Endothelial cell of umbilical vein (primary cell): ENCODE results near the gene TLE1. TPM values are rescaled to one million over a fixed set of nuclear protein-coding genes. Genes with fewer than 3 reads are reported as not detected.

Source experiments
- BruUV-seq: library from RNA; stranded (reverse); fragments of 400-500 nt; replicated peaks from 2 replicates; lab custom pipeline; 2021; lab: Mats Ljungman, UMichigan
- CTCF ChIA-PET: fragments of 300-600, 350-600 bp; sonication (Branson Sonifier 250); formaldehyde crosslinking; loops from one replicate; lab custom pipeline; 2021; ENCODE audit warnings: antibody characterized with exemption, inconsistent platforms; lab: Charles Lee
- POLR2A ChIA-PET: fragments of 300-600, 350-600 bp; sonication (Branson Sonifier 250); formaldehyde crosslinking; loops from one replicate; lab custom pipeline; 2021; ENCODE audit warnings: antibody characterized with exemption, inconsistent platforms; lab: Charles Lee
- DNase-seq: peaks from one replicate; pipeline ENCODE4 v3.0.0-alpha.2; 2011; ENCODE audit warnings: low read depth, low spot score
- FAIRE-seq: peaks from 2 replicates; lab custom pipeline; 2011; peaks lifted over from hg19 to GRCh38; lab: Jason Lieb, UNC
- H2AFZ ChIP-seq: 2 replicates; pipeline ENCODE4 v1.6.0; 2012; ENCODE audit warnings: low read depth, low read length, control low read depth, inconsistent platforms
- H3K27ac ChIP-seq: 2 replicates; pipeline ENCODE4 v1.5.1; 2011; ENCODE audit warnings: low read depth, mild to moderate bottlenecking, control low read depth, low read length, moderate library complexity; ENCODE audit not compliant: insufficient read depth
- H3K27me3 ChIP-seq, 2 experiments: 2 replicates each; pipeline versions ENCODE4 v1.6.0 to v1.6.1; 2011; ENCODE audit warnings: low read length in 2 of 2, mixed read lengths in 1 of 2; ENCODE audit not compliant: control insufficient read depth in 2 of 2, insufficient read depth in 2 of 2
- H3K36me3 ChIP-seq, 2 experiments: 2 replicates in 1 of 2; 3 replicates in 1 of 2; pipeline ENCODE4 v1.5.1; 2011; ENCODE audit warnings: low read length in 2 of 2, mild to moderate bottlenecking in 1 of 2, moderate library complexity in 1 of 2; ENCODE audit not compliant: control insufficient read depth in 2 of 2, insufficient read depth in 2 of 2; ENCODE audit errors: extremely low read depth in 1 of 2
- H3K4me1 ChIP-seq: 3 replicates; pipeline ENCODE4 v1.5.1; 2011; ENCODE audit warnings: mild to moderate bottlenecking, low read length; ENCODE audit not compliant: control insufficient read depth, insufficient read depth; ENCODE audit errors: extremely low read depth
- H3K4me2 ChIP-seq: 2 replicates; pipeline ENCODE4 v1.6.1; 2011; ENCODE audit warnings: low read length, control low read depth, mixed read lengths; ENCODE audit not compliant: insufficient read depth
- H3K4me3 ChIP-seq, 3 experiments: fragments of 200-600 bp in 1 of 3; sonication (generic), shearing (Covaris generic) in 1 of 3; replicated peaks in 1 of 3; 2 replicates each; pipeline ENCODE4 v1.5.1; 2011 to 2016; ENCODE audit warnings: control low read depth in 3 of 3, low read length in 3 of 3, mild to moderate bottlenecking in 2 of 3, inconsistent platforms in 1 of 3, low read depth in 1 of 3, moderate library complexity in 1 of 3; ENCODE audit not compliant: insufficient read depth in 1 of 3
- H3K79me2 ChIP-seq: 2 replicates; pipeline ENCODE4 v1.6.0; 2012; ENCODE audit warnings: low read length, inconsistent platforms; ENCODE audit not compliant: control insufficient read depth, insufficient read depth
- H3K9ac ChIP-seq: replicated peaks from 2 replicates; pipeline ENCODE3; 2011; ENCODE audit warnings: low read length, control low read depth; ENCODE audit not compliant: insufficient read depth; ENCODE audit errors: extremely low read depth
- H3K9me1 ChIP-seq: replicated peaks from 3 replicates; pipeline ENCODE4 v1.6.0; 2011; ENCODE audit warnings: mild to moderate bottlenecking, low read length; ENCODE audit not compliant: control insufficient read depth, insufficient read depth; ENCODE audit errors: extremely low read depth
- H3K9me3 ChIP-seq: replicated peaks from 2 replicates; pipeline ENCODE4 v1.5.1; 2012; ENCODE audit warnings: low read length, inconsistent platforms; ENCODE audit not compliant: control insufficient read depth, insufficient read depth
- H4K20me1 ChIP-seq: replicated peaks from 2 replicates; pipeline ENCODE3; 2011; ENCODE audit warnings: mild to moderate bottlenecking, low read length; ENCODE audit not compliant: control insufficient read depth, insufficient read depth; ENCODE audit errors: extremely low read depth
- CTCF ChIP-seq, 2 donors: IDR thresholded peaks; 1 replicate in 1 of 2; 2 replicates in 1 of 2; pipeline ENCODE4 v1.5.1; 2011; ENCODE audit warnings: low read length in 2 of 2, mild to moderate bottlenecking in 2 of 2, moderate library complexity in 2 of 2, control low read depth in 1 of 2, inconsistent platforms in 1 of 2, low read depth in 1 of 2; ENCODE audit not compliant: insufficient read depth in 1 of 2; ENCODE audit errors: extremely low read depth in 1 of 2
- EZH2 ChIP-seq: IDR thresholded peaks from 2 replicates; pipeline ENCODE4 v1.6.1; 2012; ENCODE audit warnings: borderline replicate concordance, low read depth, mild to moderate bottlenecking, moderate library complexity, low read length, inconsistent platforms; ENCODE audit not compliant: severe bottlenecking
- FOS ChIP-seq: IDR thresholded peaks from 2 replicates; pipeline ENCODE4 v1.6.1; 2011; ENCODE audit warnings: mild to moderate bottlenecking, low read length, moderate library complexity, borderline replicate concordance; ENCODE audit not compliant: insufficient read depth
- GATA2 ChIP-seq: IDR thresholded peaks from 2 replicates; pipeline ENCODE4 v1.7.0; 2011; ENCODE audit warnings: low read depth, mild to moderate bottlenecking, moderate library complexity, mixed read lengths, low read length; ENCODE audit not compliant: insufficient read length, insufficient read depth
- JUN ChIP-seq: IDR thresholded peaks from 2 replicates; pipeline ENCODE4 v1.6.1; 2011; ENCODE audit warnings: borderline replicate concordance, low read depth; ENCODE audit not compliant: insufficient read length, insufficient read depth
- MYC ChIP-seq: IDR thresholded peaks from one replicate; pipeline ENCODE4 v1.6.1; 2011; ENCODE audit warnings: mild to moderate bottlenecking, low read depth, low read length
- POLR2A ChIP-seq: IDR thresholded peaks from 2 replicates; pipeline ENCODE4 v1.6.1; 2012; ENCODE audit warnings: low read depth, mild to moderate bottlenecking, control low read depth, low read length
- POLR2AphosphoS5 ChIP-seq: IDR thresholded peaks from 2 replicates; pipeline ENCODE4 v1.6.1; 2012; ENCODE audit warnings: low read depth, mild to moderate bottlenecking, control low read depth, low read length, moderate library complexity; ENCODE audit not compliant: insufficient read depth
- dilution Hi-C: fragments of 300-500 bp; cut with MboI; formaldehyde crosslinking; loops from one replicate; pipeline ENCODE4 v1.15.0; 2019; ENCODE audit warnings: low sequenced_read_pairs; ENCODE audit not compliant: extremely low pct_ligation_motif_present
- intact Hi-C: fragments of 100-400 bp; cut with micrococcal nuclease; formaldehyde crosslinking; loops from one replicate; pipeline ENCODE4 v1.10.0; 2022
- polyA plus RNA-seq, 4 experiments: library from polyadenylated mRNA; depleted of rRNA in 3 of 4; stranded (reverse) in 3 of 4; unstranded in 1 of 4; fragments of >200 nt; gene quantifications; 2 replicates each; pipeline versions ENCODE4 v1.2.1 to v1.2.3, GENCODE V29; 2011 to 2012; ENCODE audit warnings: missing spikeins in 1 of 4
- total RNA-seq: library from RNA; stranded (reverse); gene quantifications from 2 replicates; pipeline ENCODE4 v1.2.3, GENCODE V29; 2021
- TF ChIP-seq, protein P1 (sequence below): IDR thresholded peaks from 2 replicates; pipeline ENCODE4 v1.6.1; 2011; ENCODE audit not compliant: insufficient read depth, insufficient read length

Gene TLE1
- total and polyA plus RNA-seq, 2 donors (not counting 3 experiments of a cell fraction or from before 2014, with no cell fraction given), result 55.0 to 58.2 TPM

GRCh38 chr9:81680506-81680905 is 8.8 kb downstream of the TLE1 start:
- ChIA-PET CTCF (no interaction called here), POLR2A (interaction anchor here (0.6 kb wide), 1 partner anchor 81 kb away, joined by 4 read pairs; no protein-coding TSS in a partner anchor)
- Histone ChIP-seq H3K4me3 (no peak overlapping the region), H3K36me3 (peaks cover 4 to 12% of the 10 kb centered on the region in 2 experiments), H3K27me3 (no peaks in the 10 kb centered on the region), H3K4me1 (peaks cover 36% of the 10 kb centered on the region), H2AFZ (no peak overlapping the region), H3K9me1 (no peaks in the 10 kb centered on the region), H3K9ac (no peak overlapping the region), H3K27ac (no peak overlapping the region), H3K79me2 (peaks cover 53% of the 10 kb centered on the region), H3K4me2 (no peak overlapping the region), H3K9me3 (no peaks in the 10 kb centered on the region), H4K20me1 (peaks cover 4% of the 10 kb centered on the region)
- DNase-seq, result no peak
- intact Hi-C loops (loop anchor here (10.0 kb wide), 1 partner anchor 1076 kb away; no protein-coding TSS in a partner anchor), dilution Hi-C loops (no loop called here)
- no TSS peak for BruUV-seq
- FAIRE-seq, result no peak
- TF ChIP-seq GATA2, result no peak
- TF ChIP-seq POLR2AphosphoS5, result no peak
- no peak for TF ChIP-seq FOS
- TF ChIP-seq, protein P1, sequence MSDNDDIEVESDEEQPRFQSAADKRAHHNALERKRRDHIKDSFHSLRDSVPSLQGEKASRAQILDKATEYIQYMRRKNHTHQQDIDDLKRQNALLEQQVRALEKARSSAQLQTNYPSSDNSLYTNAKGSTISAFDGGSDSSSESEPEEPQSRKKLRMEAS, result no peak
- TF ChIP-seq POLR2A, result no peak
- TF ChIP-seq CTCF (IDR thresholded peaks at IDR 0.05; ENCODE audit: extremely low read depth in 1 of 2, insufficient read depth in 1 of 2, low read depth in 1 of 2, low read length in 2 of 2), result no peak
- no peak for TF ChIP-seq MYC
- TF ChIP-seq JUN, result no peak
- TF ChIP-seq EZH2, result no peak
